TTC549 (cell line): Measurements from ENCODE around the gene NAALADL2.
"Not testable (repeated sequence)": the region's sequence is repeated elsewhere in the genome, so short reads cannot be mapped to it uniquely, and the experiment has no call there.

ENCODE experiments used
- FAIRE-seq: peaks from 2 replicates; lab custom pipeline; 2012; peaks lifted over from hg19 to GRCh38; lab: Jason Lieb, UNC

The NAALADL2 gene

DNA sequence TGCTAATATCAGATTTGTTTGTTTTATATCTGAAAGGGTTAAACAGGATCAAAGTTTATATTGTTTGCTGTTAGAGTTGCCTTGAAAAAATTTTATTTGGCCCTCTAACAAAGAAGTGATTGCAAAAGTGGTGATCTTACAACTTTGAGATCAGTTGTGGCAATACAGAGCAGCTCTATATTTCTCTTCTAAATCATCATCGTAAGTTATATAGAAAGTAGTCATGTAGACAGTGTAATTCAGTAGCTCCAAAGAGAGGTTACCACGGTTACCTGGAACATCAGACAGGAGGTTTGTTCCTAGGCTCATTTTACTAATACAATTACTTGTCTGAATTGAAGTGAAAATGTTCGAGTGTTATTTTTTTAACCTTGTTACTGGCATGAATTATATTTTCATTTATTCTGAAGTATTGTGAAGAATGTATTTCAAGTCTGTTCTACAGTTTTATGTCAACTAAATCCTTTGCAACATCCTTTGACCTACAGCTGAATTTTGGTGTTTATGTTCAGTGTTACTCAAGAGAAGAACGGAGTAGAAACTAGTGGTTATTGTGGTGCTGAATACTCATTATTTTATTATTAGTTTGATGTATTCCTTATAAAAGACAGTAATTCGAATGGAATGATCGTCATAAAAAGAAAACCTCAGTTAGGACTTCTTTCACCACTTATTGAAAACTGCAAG, 214.2 kb downstream of the NAALADL2 start:
- no peak for FAIRE-seq

DNA sequence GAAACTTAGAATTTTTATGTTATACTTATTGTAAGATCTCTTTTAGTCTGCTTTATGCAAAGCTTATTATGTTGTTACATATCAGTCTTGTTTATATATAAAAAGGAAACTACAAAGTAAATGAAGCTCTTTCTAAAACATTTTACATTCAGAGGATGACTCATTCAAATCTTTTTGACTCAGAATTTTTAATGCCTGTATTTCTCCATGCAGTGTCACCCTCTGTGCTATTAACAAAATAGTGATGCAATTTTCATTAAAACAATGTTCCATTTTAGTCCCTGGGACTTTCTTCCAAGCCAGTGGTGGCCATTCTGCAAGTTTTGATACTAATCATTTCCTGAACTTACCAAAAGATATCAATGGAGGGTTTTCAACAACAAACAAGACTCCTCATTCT, 216.1 kb downstream of the NAALADL2 start:
- FAIRE-seq = no peak

DNA sequence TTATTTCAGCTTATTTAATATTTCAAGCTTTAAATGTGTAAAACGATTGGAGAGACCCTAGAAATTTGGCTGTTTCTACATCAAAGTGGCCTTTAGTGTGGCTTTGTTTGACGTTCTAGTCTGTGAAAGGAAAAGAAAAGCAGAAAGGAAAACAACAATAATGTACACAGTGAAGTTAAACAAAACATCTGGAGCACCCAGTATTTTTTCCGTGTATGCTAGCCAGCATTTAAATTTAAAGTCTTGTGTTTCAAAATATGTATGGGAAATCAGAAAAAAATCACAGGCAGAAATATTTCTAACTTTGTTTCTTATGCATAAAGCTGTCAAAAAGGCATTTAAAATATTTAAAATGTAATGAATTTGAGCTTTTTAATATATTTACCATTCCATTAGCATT, 218.1 kb downstream of the NAALADL2 start:
- FAIRE-seq = no peak

DNA sequence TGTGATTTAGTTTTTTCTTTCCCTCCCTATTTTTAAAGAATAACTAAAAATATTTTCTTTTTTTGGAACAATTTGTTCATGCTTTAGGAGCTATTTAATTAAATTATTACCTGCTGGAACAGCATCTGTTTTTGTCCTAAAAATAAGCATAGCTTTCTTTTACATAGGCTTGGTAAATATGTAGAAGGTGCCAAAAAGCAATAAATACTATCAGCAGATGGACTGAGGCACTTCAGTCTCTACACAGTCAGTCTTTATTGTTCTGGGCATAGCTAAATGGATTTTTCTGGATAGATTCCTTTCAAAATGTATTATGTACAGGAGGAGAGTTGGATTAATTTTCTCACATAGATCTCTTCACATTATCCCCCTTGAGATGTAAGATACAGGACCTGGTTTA, 223.5 kb downstream of the NAALADL2 start:
- no peak for FAIRE-seq

DNA sequence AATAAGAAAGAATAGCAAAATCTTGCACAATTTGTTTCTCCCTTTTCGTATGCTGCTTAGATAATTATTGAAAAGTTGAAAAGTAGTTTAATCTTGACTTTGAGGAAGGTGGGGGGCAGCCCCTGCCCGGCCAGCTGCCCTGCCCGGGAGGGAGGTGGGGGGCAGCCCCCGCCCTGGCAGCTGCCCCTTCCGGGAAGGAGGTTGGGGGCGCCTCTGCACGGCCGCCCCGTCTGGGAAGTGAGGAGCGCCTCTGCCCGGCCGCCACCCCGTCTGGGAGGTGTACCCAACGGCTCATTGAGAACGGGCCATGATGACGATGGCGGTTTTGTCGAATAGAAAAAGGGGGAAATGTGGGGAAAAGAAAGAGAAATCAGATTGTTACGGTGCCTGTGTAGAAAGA, 228.0 kb downstream of the NAALADL2 start:
- not testable (repeated sequence) for FAIRE-seq

DNA sequence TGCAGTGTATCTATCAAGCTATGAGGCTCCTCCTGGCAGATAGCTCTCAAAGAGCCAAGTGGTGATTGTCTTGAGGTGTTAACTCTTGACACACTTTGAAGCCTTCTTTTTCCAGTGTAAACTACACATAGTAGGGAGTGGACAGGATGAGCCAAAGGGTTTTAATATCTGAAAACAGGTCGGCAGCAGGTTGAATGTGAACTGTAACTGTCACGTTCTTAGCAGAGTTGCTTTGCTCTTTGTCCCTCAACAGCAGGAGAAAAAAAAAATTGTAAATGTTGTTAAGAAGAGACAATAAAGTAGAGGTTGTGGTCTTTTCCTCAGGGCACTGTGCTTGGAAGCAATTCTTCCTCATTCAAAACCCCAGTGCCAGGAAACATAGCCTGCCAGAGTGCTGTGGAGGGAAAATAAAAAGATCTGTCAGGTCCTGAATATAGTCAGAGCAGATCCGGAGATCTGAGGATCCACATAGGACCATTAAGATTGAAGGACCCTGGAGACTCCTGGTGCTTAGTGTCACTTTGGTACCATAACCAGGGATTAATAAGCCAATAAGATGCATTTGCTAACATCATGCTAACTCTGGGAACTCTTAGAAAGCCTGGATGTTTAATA, 229.7 kb downstream of the NAALADL2 start:
- FAIRE-seq = no peak

DNA sequence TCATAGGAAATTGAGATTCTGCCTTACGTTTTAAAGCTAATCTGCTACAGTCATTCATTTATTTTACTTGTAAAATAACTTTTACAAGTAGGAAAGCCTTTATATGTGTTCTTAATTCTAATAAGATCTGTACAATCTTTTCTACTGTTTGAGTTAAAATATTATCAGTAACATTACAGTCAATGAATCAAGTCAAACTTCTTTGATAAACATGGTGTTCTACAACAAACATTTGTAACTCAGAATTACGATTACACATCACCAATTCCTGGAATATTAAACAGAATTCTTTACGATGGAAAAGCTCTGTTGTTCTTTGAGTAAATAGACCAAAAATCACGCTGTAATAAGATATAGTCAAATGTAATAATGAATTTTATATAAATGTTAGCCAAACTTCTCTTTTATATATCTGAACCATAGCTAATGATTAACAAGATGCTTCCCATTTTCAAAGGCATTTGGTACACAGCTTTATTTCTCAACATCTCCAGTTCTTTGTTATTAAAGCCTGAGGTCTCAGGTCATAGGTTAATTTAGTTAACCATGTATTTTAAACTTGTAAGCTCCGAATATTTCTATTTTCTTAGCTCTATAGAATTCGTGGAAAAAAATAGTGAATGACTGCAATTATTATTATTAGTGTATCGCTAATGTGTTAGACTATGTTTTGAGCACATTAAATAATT, 232.4 kb downstream of the NAALADL2 start:
- no peak for FAIRE-seq

DNA sequence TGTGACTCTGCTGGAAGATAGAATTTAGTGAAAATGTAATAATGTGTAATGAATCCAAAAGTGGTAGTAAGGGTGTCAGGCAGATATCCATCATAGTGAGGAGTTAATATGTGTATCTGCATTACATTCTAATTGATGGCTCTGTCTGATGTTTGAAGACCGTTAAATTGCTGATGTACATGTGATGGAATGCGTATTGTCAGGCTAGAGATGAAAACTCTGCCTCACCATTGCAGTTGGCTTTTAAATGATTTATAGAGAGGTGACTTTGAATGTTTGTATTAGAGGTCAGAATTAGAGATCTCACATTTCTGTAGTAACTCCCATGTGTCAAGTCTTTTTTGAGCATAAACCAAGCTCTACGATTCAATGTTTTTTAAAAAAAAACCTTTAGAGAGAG, 234.6 kb downstream of the NAALADL2 start:
- no peak for FAIRE-seq

DNA sequence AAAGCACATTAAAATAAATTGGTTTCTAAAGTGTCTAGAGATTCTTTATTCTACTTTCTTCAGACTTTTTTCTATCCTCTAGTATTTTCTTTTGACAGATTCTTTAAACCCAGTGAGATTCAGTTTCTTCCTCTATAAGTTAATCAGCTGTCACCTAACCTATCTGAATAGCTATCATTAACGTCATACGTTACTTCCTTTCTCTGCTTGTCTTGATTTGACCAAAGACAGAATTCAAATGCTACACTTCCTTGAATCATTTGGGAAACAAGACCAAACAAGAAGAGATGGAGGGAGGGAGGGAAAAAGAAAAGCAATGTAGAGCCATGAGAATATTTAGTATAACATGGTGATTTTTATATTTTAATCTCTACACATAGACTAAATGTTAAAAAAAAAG, 235.2 kb downstream of the NAALADL2 start:
- FAIRE-seq = no peak

DNA sequence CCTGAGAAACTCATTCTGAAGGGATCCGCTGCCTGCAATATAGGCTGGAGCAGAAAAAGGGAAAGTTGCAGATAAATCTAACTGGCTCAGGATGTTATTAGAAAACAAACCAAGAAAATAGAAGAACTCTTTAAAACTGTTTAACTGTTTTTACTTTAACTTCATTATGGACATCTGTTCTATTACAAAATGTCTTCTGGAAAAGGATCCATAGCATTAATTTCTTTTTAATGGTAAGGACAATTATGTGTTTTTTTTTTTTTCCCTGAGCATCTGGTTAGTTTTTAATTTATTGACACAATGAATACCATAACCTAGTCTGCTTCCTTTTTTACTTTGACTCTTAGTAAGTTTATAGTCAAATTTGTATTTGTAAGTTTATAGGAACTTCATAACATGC, 239.5 kb downstream of the NAALADL2 start:
- no peak for FAIRE-seq

DNA sequence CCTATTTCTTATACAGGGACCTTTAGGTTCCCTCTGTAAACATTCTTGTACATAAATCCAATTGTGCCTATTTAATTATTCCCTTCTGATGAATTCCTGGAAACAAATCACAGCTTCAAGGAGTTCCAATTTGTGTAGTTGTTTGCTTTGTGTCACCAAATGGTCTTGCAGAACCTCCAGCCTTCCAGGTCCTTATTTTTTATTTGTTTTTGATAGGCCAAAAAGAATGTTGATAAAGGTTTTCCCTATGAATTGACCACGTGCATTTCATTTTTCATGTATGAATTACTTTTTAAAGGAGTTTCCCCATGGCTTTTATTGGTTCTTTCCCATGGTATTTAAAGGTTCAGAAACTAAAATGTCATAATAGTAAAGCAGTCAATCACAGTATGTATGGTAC, 243.0 kb downstream of the NAALADL2 start:
- FAIRE-seq = no peak

DNA sequence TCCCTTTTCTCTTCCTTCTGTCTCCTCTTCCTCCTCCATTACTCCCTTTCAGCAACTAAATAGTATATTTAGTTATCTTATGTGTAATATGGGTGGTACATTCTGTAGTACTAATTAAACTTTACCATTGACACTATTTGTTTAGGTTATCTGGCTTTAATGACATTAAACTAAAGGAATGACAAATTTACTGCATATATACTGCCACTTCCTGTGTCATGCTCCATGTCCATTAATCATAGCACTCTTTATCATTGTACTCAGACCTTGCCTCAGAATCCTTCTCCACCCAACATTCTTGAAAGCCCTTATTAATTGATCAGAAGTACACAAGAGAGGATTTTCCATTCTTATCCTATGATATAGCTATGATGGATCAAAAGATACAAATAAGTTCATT, 244.2 kb downstream of the NAALADL2 start:
- no peak for FAIRE-seq

DNA sequence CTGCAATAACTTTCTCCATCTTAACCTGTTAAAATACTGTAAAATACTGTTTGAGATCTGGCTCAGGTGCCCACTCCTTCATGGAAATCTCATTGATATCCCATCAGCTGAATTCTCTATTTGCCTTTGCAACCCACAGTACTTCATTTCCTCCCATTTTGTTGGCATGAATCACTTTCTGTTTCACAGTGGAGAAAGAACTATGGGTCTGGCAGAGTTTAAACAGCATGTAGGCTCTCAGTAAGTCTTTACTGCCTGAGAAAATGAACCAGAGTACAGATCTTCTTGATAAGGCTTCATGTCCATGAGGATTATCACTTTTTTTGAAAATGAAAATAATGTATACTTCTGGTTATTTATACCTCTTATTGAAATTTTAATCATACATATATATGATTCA, 245.9 kb downstream of the NAALADL2 start:
- FAIRE-seq = no peak

DNA sequence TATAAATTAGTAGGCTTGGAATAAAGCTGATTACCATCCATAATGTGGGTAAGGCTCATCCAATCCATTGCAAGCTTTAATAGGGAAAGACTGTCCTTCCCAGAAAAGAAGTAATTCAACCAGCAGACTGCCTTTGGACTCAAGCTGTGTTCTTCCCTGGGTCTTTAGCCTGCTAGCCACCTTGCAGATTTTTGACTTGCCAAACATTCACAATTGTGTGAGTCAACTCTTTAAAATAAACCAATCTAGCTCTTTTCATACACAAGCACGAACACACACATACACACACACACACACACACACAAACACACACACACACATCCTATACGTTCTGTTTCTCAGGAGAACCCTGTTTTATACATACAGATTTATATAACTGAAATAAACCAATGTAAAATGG, 248.1 kb downstream of the NAALADL2 start:
- FAIRE-seq = no peak

DNA sequence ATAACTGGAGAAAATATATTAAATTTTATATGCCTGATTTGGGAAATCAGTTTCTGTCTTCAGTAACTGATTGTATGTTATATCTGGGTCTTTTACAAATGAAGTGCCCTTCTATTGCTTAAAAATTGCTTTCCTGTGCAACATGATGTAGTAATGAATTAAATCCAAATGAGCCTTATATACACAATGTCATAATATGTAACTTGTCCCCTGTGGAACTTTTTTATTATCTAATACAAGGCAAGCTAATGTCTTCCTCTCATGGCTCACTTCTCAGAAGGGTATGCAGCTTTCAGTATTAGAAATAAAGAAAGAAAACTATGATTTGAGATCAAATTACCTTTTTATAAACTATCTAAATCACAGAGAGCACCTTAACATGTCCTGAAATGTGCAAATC, 248.9 kb downstream of the NAALADL2 start:
- FAIRE-seq = no peak

DNA sequence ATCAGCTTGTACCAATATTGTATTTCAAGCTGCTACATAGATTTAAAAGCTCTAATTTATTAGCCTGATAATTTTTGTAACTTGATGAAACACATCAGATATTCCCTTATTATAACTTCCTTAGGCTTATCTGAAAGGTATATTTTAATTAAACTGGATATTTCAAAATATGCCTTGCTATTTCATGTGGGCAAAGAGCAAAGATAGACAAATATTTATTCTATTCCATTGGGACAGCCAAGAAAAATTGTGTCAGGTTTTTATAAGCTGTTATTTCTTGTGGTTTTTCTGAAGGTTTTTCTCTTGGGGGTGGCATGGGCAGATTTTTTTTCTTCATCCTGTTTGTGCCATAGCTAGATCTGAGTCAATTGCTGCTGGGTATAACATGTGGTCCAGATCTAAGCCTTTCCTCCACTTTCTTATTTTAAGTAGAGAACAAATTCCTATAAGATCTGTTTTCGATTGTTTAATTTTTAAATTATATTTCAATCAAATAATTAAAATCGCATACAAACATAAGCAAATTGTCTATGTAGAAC, 249.5 kb downstream of the NAALADL2 start:
- no peak for FAIRE-seq

DNA sequence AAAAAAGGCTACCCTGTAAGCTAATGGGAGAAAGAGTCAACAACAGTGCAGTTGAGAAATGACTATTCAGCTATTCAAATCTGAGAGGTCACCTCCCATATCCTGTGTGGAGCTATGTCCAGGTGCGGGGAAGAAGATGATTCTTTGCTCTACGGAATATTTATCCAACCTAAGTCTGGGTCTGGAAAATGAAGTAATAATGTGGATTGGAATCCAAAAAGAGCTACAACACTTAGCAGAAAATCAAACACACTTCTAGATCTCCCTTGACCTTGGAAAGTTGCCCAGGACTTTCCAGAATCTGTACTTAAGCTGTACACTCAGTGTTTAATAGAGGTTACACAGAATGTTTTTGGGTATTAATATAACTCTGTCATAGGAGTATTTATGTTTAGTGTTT, 251.9 kb downstream of the NAALADL2 start:
- FAIRE-seq = no peak

DNA sequence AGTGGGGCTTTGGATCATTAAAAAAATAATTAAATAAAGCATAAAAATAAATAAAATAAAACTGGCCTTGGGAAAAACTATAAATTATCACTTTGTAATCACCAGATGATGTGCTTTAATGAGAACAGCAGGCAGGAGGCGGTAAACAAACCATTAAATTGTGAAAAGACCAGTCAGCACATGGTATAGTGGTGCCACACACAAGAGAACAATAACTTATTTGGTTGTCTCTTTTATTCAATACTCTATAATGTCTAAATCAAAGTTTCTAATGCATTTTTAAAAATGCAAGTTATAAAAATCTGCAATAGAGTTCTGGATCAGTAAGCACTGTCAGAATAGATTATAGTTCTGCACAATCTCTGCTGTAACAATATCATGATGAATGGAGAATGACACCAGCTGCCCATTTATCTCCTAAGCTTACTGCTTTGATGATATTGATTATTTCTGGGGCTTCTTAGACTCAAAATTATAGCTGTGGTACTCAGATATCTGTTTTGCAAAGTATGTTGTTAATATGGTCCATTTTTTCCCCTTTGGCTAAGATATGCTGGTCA, 259.3 kb downstream of the NAALADL2 start:
- FAIRE-seq = no peak

DNA sequence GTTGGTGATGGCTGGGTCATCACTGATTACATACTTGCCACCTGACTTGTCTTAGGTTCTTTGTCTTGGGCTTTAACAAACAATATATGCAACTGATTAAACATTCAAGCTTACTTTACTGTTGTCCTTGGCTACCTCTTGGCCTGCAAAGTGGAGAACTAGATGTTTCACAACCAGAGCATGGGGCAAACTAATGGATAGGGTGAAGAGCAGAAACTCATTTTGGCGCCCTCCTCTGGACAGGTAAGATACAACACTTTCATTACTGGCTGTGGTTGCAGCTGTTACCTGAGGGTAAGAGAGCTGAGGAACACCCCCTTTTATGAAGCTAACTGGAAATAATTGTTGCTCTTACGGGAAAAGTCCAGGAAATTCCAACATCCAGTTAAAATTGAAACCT, 262.1 kb downstream of the NAALADL2 start:
- no peak for FAIRE-seq

DNA sequence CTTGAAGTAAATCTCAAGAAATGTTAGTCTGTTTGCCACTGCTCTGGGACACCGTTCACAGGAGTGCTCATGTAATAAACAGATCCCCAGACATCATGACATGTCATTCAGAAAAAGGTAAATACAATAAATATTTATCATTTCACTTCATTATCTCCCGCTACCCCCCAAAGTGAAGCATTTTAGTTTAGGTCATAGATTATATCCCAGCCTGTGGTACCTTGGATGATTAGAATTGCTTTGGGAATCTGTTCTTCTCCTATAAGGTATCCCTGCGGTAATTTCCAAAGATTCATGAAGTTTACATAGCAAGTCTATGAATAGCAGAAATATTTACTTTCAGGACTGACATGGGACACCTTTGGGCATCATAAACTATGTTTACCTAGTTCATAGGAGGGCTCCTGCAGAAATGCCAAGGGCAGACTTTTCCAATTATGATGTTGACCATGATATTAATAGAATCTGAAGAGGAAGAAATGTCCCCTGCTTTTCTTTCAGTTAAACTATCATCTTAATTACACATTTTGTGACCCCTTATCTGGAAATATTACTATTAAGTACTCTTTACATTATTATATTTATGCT, 268.0 kb downstream of the NAALADL2 start:
- FAIRE-seq = no peak

DNA sequence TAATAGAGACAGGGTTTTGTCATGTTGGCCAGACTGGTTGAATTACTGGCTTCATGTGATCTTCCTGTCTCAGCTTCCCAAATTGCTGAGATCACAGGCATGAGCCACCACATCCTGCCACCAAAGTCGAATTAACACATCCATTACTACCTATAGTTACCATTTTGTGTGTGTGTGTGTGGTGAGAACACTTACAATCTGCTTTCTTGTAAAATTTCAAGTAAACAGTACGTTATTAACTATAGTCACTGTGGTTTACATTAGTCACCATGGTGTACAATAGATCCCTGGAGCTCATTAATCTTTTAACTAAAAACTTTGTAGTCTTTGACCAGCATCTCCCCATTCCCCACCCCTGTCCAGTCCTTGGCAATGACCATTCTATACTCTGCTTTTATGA, 270.0 kb downstream of the NAALADL2 start:
- no peak for FAIRE-seq

DNA sequence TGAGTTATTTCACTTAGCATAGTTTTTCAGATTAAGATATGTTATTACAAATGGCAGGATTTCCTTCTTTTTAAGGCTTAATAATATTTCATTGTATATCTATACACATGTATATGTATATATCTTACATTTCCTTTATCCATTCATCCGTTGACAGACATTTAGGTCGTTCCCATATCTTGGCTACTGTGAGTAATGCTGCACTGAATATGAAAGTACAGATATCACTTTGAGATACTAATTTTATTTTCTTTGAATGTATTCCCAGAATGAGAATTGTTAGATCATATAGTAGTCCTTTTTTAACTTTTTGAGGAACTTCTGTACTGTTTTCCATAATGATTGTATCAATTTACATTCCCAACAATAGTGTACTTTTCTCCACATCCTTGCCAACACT, 270.4 kb downstream of the NAALADL2 start:
- FAIRE-seq = no peak

DNA sequence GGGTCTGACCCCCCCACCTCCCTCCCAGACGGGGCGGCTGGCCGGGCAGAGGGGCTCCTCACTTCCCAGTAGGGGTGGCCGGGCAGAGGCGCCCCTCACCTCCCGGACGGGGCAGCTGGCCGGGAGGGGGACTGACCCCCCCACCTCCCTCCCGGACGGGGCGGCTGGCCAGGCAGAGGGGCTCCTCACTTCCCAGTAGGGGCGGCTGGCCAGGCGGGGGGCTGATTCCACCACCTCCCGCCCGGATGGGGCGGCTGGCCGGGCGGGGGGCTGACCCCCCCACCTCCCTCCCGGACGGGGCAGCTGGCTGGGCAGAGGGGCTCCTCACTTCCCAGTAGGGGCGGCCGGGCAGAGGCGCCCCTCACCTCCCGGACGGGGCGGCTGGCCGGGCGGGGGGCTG, 272.7 kb downstream of the NAALADL2 start:
- FAIRE-seq = not testable (repeated sequence)
